ENCODE measurements around the gene CCL11. TPM values are rescaled to one million over a fixed set of nuclear protein-coding genes. Genes with fewer than 3 reads are reported as not detected.

CCL11 gene
- total RNA-seq, 1 donor from 2014 or later = 0.98 TPM

- Histone ChIP-seq H3K4me3 (no peak overlapping the region), H3K4me1 (peaks cover 56% of the 10 kb centered on the region), H3K27ac (peak overlapping the region; percentile 52), H3K27me3 (no peaks in the 10 kb centered on the region), H3K36me3 (no peaks in the 10 kb centered on the region), H3K9me3 (no peaks in the 10 kb centered on the region)
- DNase-seq = no peak
- no peak for TF ChIP-seq CTCF (IDR thresholded peaks at IDR 0.05)
- intact Hi-C loops (cut with DNase I) = no loop called here
- ATAC-seq = no peak
Measured at GRCh38 chr17:34243364-34244320, 41.9 kb upstream of the CCL11 start.

- no peaks in the 10 kb centered on the region for H3K27me3 ChIP-seq
- no peak for DNase-seq
- no peaks in the 10 kb centered on the region for H3K9me3 ChIP-seq
- TF ChIP-seq CTCF (IDR thresholded peaks at IDR 0.05) = no peak
- H3K27ac ChIP-seq = no peak overlapping the region
- intact Hi-C loops (cut with DNase I) = no loop called here
- H3K4me3 ChIP-seq = no peak overlapping the region
- no peaks in the 10 kb centered on the region for H3K36me3 ChIP-seq
- peaks cover 61% of the 10 kb centered on the region for H3K4me1 ChIP-seq
- ATAC-seq = no peak
Measured at GRCh38 chr17:34245351-34245905, 40.1 kb upstream of the CCL11 start.

- TF ChIP-seq CTCF (IDR thresholded peaks at IDR 0.05) = no peak
- H3K9me3 ChIP-seq = no peaks in the 10 kb centered on the region
- ATAC-seq (peak; percentile 77), DNase-seq (no peak)
- peaks cover 59% of the 10 kb centered on the region for H3K4me1 ChIP-seq
- intact Hi-C loops (cut with DNase I) = no loop called here
- no peaks in the 10 kb centered on the region for H3K27me3 ChIP-seq
- H3K27ac ChIP-seq = no peak overlapping the region
- no peak overlapping the region for H3K4me3 ChIP-seq
- H3K36me3 ChIP-seq = no peaks in the 10 kb centered on the region
Measured at GRCh38 chr17:34246446-34246845, 39.1 kb upstream of the CCL11 start.

GRCh38 chr17:34246881-34247280, 38.7 kb upstream of the CCL11 start:
- intact Hi-C loops (cut with DNase I) = no loop called here
- no peaks in the 10 kb centered on the region for H3K36me3 ChIP-seq
- ATAC-seq (no peak), DNase-seq (no peak)
- H3K9me3 ChIP-seq = no peaks in the 10 kb centered on the region
- H3K27me3 ChIP-seq = no peaks in the 10 kb centered on the region
- H3K27ac ChIP-seq = no peak overlapping the region
- TF ChIP-seq CTCF (IDR thresholded peaks at IDR 0.05) = no peak
- peaks cover 59% of the 10 kb centered on the region for H3K4me1 ChIP-seq
- H3K4me3 ChIP-seq = no peak overlapping the region

- Histone ChIP-seq H3K36me3 (no peaks in the 10 kb centered on the region), H3K27ac (peak overlapping the region; percentile 59), H3K27me3 (no peaks in the 10 kb centered on the region), H3K9me3 (no peaks in the 10 kb centered on the region), H3K4me1 (peaks cover 59% of the 10 kb centered on the region), H3K4me3 (no peak overlapping the region)
- peak; percentile 13 for ATAC-seq
- no peak for TF ChIP-seq CTCF (IDR thresholded peaks at IDR 0.05)
- no peak for DNase-seq
- intact Hi-C loops (cut with DNase I) = no loop called here
Measured at GRCh38 chr17:34248511-34249024, 37.0 kb upstream of the CCL11 start.
